ENCODE measurements around the gene XIRP2. TPM values are rescaled to one million over a fixed set of nuclear protein-coding genes. Genes with fewer than 3 reads are reported as not detected.

XIRP2 gene
- total RNA-seq, 1 experiment from 2014 or later = under 0.01 TPM

DNA sequence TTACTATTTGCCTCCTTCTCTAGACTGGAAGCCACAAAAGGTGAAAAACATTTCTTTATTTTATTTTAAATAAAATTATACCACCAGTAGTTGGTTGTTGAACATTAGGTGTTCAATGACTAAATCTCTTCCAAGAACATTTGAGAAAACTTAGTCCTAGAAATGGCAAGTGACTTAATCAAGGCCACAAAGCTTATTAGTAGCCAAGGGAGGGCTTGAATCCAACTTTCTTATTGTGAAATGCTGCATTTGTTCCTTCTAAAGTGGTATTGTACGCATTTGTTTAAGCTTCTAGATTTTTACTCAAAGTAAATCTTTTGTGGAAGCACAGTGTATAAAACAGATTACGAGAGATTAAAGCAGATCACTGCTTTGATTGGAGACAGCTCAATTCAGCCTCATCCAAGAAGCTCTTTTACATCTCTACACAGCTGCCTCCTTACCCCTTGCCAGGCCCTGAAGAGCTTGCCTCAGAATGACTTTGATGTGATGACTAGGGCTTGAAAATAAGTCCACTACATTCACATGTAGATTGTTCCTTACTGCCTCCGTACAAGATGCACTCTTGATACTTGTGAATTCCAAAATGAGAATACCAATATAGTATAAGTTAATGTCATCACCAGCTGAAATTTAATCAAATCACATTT lies 244.8 kb downstream of the XIRP2 start:
- DNase-seq (ENCODE audit: low read depth) = no peak

GRCh38 chr2:167133614-167134013 lies 245.3 kb downstream of the XIRP2 start:
- no peak for DNase-seq (ENCODE audit: low read depth)

DNA sequence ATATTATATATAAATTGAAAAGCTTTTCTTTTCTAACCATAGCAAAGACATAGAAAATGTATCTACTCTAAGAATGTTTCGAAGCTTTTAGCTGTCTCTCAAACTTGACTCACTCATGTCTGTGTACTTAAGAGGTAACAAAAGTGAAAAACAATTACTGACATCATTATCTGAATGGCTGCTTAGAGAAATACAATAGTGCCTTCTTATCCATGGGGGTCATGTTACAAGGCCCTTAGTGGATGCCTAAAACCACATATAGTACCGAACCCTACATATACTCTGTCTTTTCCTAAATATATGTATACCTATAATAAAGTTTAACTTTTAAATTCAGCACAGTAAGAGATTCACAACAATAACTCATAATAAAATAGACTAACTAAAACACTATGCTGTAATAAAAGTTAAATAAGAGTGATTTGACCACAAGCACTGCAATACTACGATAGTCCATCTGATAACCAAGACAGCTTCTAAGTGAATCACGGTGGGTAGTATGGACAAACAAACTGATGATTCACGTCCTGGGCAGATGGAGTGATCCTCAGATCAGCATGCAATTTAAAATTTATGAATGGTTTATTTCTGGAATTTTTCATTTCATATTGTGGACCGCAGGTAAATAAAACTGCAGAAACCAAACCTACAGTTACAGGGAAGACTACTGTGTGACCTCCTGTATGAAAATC lies 246.2 kb downstream of the XIRP2 start:
- DNase-seq (ENCODE audit: low read depth) = peak; percentile 87

DNA sequence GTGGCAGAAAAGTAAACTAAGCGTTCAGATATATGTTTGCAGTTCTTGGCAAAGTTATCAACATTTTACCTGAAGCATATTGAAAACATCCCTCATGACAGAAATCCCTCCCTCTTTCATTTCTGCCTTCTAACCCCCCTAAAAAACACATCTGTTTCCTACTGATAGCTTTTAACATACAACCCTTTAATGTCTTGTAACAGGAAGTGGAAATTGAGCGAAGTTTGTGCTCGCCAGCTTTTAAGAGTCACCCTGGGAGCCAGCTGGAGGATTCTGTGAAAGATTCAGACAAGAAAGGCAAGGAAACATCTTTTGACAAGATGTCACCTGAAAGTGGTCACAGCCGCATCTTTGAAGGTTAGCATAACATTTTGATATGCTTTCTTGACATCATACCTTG lies 247.4 kb downstream of the XIRP2 start:
- no peak for DNase-seq (ENCODE audit: low read depth)

DNA sequence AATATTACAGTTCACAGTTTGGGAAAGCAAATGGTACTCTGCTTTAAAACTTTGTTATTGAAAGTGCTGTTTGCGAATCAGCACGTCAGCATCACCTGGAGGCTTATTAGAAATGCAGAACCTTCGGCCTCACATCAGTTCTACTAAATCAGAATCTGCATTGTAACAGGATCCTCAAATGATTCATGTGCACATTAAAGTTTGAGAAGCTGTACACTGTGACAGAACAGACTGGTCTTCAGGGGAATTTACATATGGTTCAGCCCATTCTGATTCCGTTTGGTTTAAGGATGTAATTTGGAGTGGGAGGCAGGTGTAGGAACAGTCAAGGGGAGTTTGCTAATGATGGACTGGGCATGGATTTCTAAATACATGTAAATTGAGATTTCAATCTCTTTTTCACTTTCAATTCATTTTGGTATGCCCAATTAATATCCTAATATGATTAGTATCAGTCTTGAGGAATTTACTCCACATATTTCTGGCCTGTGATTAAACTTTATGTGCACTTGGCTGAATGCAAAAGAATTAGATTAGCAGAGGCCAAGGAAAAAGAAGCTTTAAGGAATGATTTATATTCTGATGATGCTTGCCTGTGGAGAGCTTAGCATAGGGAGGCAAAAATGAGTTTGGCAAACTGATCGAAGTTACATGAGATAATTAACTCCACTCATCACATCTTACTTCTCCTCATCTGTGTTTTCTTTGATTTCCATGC lies 248.8 kb downstream of the XIRP2 start:
- no peak for DNase-seq (ENCODE audit: low read depth)

- DNase-seq (ENCODE audit: low read depth) = no peak
Measured at GRCh38 chr2:167140330-167140729, 252.1 kb downstream of the XIRP2 start.

- DNase-seq (ENCODE audit: low read depth) = peak; percentile 99
Measured at GRCh38 chr2:167140767-167141166, 252.5 kb downstream of the XIRP2 start.

DNA sequence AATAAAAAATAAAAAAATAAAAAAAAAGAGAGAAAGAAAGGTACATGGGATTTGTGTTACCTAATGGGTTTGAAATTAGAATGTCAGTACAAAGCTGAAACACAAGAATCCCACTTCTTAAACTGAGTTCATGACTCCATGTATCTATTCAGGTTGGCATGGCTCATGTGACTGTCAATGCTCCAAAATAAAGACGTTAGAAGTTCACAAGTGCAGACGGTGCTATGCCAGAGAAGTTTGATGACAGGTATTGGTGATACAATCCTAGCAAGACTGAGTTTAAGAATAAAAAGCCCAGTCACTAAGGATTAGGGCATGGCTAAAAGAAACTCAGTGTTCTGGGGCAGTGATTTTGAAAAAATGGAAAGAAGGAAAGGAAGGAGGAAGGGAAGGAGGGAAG lies 254.3 kb downstream of the XIRP2 start:
- no peak for DNase-seq (ENCODE audit: low read depth)

GRCh38 chr2:167144179-167144898 lies 256.1 kb downstream of the XIRP2 start:
- DNase-seq (ENCODE audit: low read depth) = peak; percentile 52

DNA sequence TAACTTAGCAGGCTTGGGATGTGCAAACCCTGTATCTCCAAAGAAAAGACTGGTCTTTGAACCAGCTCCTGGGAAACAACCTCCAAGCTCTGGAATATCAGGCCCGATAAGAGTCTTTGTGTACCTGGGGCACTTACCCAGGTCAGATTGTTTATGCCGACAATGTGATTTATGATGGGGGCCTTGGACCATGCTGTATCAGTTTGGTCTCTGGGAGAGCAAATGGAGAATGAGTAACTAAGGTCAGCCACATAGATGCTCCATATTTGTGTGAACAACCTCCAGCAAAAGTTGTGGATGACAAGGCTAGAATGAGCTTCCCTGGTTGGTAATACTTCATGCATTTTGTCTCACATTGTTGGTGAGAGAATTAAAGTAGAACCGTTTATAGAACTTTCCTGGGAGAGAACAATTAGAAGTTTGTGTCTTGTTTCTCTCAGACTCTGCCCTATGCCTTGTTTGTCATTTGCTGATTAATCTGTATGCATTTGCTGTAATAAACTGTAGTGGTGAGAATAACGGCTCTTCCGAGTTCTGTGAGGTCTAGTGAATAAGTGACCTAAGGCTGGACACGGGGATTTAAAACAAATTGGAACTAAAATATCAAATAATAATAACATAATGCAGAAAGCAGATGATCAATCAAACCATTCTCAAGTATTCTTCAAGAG lies 259.1 kb downstream of the XIRP2 start:
- no peak for DNase-seq (ENCODE audit: low read depth)

DNA sequence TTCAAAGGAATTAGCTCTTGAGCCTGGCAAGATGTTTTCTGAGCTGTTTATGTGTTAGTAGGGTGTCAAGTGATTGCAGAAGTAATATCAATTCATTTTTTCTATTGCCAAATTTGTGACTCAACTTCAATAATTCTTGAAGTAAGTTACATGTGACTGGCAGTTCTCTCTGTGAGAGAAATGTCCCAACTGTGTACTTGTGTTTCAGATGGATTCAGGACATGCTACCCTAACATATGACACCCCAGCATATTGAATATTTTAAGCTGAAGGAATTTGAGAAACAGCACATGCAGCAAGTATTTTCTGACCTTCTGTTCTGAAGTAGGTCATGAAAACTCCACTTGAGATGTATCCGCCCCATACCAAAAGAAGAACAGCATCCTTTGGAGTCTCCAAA lies 263.6 kb downstream of the XIRP2 start:
- no peak for DNase-seq (ENCODE audit: low read depth)

DNA sequence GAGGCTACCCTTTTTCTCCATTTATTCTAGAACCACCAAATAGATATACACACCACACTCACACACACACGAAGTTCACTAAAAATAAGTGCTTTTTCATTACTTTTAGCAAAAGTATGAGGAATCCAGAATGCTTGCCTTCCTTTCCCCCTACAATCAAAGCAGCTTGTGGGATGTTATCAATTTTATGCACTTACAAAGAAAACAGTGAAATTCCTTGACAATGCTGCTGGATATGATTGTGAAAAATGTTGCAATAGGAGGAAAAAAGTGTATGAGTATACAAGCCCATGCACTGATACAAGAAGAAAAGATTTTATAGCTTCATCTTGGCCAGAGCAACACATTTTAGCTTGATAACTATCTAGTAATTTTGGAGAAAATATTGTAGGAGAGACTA lies 269.2 kb downstream of the XIRP2 start:
- no peak for DNase-seq (ENCODE audit: low read depth)

DNA sequence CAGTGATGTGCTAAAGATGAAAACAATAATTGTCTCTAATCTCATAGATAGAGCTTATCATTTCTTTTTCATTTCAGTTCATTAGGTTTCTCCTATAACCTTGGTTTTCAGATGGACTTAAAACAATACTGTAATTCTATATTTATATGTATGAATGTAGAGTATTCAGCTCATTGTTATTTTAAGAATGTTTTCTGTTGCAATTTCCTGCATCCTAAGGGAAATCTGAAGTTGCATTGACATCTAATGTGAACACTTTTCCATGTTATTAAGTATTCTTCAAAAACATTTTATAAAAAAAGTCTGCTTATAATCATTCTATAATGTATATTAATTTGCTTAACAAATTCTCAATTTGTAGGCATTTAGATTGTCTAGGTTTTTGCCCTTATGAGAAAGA lies 288.9 kb downstream of the XIRP2 start:
- peak; percentile 23 for DNase-seq (ENCODE audit: low read depth)

DNA sequence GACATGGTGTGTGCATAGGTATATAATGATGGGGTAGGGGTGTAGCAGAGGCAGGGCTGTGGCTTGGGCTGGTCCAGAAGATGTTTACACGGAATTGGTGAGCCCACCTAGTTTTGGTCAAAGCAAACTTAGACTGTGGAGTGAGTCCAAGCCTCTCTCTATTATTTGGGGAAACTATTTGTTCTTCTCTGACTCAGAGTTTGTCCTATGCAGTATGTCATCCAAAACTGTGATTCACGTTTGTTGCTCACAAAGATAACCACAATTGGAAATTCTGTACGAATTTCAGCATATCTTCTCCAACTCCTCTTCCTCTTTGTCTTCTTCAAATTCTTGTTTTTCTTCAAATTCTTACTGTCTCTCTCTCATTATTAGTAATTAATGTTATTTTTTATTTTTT lies 292.9 kb downstream of the XIRP2 start:
- DNase-seq (ENCODE audit: low read depth) = peak; percentile 78

GRCh38 chr2:167181688-167182087 lies 293.4 kb downstream of the XIRP2 start:
- peak; percentile 16 for DNase-seq (ENCODE audit: low read depth)

DNA sequence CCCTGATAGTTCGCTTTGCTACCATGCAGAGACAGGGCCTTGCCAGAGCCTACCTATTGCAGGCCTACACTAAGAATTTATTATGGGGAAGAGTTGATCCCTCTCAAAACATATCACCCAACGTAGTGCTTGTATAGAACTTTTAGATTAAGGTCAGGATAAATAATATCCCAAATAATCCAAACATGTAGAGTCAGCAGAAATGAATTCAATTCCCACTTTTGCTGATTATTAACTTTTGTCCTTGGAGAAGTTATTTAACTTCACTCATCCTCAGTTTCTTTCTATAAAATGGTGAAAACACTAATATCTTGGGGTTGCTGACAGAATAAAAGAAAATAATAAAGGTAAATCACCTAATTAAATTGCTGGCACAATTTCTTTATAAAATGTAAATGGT lies 294.1 kb downstream of the XIRP2 start:
- DNase-seq (ENCODE audit: low read depth) = no peak

DNA sequence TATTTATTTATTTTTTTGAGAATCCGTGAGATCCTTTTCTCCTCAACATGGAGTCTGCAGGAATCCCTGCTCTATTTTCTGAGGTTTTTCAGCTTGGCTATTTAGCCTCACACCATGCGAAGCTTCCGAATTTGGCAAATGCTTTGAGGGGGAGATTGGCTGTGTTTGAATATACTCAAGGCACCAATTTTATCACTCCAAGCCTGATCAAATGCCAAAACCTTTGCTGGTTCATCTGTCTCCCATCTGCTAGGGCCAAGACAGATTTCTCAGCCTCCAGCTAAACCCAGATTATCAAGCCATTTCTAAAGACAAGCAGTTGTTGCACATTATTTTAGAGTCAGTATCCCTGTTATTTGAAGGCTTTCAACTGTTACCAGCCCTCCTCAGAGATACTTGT lies 295.7 kb downstream of the XIRP2 start:
- DNase-seq (ENCODE audit: low read depth) = no peak

GRCh38 chr2:167186465-167186864 lies 298.2 kb downstream of the XIRP2 start:
- no peak for DNase-seq (ENCODE audit: low read depth)

DNA sequence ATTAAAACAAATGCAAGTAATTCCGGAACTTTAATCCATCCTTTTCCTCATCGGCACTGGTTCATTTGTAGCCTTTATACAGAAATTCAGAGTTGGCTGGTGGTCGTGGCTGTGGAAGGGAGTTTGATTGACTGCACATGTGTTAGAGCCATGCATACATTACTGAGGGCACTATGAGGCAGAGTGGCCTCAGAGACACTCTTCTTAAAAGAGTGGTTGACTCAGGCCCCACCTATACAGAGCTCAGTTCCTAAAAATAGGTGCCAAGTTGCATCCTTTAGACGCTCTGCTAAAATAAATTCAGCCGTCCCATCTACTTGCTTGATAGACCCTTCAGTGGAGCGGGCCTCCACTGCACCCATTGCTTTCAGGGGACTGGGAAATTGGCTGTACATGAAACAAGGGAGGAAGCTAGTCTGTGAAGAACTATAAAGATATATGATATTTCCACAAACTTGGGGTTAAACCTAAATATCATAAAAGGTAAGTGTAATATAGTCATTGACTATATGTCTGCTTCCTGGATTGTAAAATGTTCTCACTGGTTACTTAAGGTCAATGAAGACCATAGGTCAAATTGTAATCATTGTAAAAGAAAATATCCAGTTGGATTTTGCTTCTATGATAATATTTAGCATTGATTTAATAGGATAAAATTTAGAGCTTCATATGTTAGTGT lies 298.9 kb downstream of the XIRP2 start:
- DNase-seq (ENCODE audit: low read depth) = no peak

DNA sequence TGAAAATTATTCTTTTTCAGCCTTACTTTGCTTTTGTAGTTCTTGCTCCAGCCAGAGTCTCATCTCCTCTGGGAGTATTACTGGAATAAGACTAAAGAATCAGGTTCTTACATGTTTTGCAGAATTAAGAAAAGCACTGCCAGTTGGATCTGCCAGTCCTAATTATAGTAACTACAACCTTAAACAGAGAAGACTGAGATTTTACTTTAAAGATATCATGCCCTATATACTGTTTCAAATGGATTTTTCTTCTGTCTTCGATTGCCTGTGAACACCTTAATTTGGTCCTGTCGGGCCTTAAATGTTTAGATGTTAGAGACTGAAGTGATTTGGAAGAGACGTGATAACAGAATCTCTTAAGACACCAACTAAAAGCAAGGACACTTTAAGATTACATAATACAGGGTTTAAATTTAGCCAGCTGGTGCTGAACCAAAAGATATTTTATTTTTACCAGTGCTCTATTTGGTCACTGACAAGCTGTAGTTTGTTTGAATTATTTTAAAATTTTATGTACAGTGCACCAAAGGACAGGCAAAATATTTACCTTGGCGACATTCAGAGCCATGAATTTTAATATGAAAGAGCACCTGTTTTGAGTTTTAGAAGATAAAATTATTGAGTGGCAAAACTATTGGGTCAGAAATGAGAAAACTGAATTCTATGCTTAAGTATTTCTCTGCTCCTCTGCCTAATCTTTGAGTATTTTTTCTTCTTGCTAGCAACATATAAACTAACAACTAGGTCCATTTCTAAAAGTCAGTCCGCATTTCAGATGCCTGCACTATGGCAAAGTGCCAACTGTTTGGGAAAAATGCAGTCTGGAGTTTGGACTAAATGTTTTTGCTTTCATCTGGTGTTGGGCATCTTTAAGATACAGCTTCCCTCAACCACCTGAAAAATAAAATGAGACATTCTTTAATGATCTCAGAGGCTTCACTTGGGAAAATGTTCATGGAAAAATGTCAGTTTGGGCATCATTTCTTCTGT lies 300.0 kb downstream of the XIRP2 start:
- no peak for DNase-seq (ENCODE audit: low read depth)

Measured in LHCN-M2 (cell line).